Stimulated activated CD8-positive, alpha-beta memory T cell treated with anti-CD3 and anti-CD28 coated beads, Interleukin-12 subunit alpha, Interleukin-12 subunit beta, amount 100 ng/mL, for 4 hours (primary cell): ENCODE results near the gene PNMT.

ENCODE experiments used
- DNase-seq: peaks from one replicate; pipeline ENCODE4 v3.0.0-alpha.2; 2020; ENCODE audit warnings: low read depth

PNMT gene

DNA sequence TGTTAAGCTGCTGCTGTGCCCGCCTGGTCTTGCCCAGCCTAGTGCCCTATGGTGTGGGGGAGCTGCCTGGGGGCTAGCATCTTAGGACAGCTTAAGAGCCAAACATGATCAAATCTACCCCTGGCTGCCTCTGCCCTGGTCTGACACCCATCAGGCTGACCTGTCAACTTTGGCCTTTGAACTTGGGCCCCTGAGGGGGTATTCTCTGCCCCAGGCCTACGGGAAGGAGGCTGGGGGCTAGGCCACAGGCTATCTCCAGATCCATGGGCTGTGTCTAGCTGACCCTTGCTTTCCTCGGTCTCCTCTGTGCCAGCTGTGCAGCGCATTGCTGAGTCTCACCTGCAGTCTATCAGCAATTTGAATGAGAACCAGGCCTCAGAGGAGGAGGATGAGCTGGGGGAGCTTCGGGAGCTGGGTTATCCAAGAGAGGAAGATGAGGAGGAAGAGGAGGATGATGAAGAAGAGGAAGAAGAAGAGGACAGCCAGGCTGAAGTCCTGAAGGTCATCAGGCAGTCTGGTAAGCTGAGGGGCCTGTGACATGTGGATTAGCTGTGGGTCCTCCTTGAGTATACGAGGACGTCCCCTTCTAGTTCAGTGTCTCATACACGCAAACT lies 34.6 kb upstream of the PNMT start:
- DNase-seq, result no peak

DNA sequence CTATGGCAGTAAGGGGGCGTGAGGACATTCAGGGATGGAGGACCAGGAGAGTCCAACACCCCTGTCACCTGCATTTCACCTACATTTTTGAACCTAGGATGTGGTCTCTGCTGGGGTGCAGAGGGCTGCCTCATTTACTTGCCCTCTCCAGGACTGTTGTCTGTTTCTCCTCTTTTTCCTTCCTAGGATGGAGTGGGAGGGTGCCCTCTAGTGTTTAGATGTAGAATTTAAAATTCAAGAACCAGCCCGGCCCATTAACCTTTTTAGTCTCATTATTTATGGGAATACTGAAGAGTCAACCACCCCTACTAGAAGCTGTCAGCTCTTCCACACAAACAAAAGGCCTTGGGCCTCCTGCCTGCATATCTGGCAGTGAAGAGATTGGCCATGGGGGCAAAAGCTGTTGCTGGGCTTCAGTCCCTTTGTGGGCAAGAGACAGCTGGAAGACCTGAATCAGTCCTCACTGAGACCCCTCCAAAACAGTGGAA lies 33.8 kb upstream of the PNMT start:
- DNase-seq, result no peak

DNA sequence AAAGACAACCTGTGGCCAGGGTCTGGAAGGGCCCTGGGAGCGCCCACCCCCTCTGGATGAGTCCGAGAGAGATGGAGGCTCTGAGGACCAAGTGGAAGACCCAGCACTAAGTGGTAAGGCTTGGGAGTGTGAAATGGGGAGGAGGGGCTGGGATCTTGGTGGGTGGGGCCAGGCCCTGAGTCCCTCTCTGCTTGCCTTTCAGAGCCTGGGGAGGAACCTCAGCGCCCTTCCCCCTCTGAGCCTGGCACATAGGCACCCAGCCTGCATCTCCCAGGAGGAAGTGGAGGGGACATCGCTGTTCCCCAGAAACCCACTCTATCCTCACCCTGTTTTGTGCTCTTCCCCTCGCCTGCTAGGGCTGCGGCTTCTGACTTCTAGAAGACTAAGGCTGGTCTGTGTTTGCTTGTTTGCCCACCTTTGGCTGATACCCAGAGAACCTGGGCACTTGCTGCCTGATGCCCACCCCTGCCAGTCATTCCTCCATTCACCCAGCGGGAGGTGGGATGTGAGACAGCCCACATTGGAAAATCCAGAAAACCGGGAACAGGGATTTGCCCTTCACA lies 32.6 kb upstream of the PNMT start:
- DNase-seq, result no peak

DNA sequence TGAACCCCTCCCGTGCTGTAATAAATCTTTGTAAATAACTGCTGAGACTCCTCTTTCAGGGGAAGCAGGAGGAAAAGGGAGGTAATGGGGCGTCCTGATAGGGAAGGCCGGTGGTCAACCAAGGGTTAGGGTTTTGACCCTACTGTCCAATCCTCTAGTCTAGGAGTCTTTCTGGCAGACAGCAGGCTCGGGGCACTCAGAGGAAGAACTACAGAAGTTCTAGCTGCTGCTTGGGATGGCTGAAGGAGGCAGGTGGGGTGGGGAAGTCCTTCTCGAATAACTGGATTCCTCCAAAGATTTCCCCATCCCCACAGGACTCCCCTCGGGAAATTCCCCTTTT lies 31.7 kb upstream of the PNMT start:
- no peak for DNase-seq

DNA sequence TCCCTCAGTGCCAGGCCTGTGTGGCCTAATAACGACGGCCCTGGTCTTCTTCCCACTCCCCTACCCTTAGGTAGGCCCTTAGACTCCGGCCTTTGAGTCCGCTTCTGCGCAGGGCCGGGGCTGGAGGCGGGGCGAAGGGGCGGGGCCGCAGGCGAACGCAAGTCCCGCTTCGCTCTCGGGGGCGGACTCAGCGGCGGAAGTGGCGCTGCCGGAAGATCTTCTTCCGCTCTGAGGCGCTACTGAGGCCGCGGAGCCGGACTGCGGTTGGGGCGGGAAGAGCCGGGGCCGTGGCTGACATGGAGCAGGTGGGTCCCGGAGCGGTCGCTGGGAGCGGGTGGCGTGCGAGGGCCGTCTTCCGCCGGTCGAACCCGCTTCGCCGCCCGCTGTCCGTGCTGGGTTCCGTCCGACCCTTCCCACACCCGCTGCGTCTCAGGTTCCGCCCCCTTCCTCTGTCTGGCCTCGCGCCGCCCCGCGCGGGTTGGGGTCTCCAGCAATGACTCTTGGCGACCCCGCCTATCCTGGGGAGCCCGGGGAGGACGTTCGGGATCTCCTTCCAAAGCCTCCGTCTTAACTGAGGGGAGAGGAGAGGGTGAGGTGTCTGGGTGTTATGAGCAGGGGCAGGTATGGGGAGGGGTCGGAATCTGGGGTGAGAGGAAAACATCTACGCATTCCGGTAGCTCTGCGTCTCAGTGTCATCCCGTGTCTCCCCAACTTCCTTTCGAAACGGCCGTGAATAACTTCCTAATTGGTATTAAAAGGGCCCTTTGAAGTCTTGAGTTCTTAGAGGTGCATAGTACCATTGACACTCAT lies 31.1 kb upstream of the PNMT start, which contains the start of gene STARD3:
Gene STARD3, plus strand, starts transcription at position 218 of the 810 bp plus-strand sequence. CDS start 16,388 bp downstream, outside the sequence.
- DNase-seq, result peak; percentile 83

DNA sequence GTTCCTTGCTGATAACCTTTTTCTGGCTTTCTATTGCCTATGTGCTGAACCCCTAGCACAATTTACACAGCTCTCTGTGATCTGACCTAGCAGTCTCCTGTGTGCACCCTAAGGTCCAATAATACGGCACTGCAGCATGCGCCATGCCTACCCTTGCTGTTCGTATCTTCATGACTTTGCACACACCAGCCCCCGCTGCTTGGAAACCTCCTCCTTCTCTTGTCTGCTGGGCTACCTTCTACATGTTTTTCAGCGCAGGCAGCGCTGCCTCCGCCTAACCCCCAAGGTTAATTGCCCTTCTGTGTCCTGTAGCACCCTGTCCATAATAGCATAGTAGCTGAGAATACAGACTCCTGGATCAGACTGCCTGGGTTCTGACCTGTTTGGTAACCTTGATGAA lies 29.9 kb upstream of the PNMT start:
- DNase-seq, result no peak

DNA sequence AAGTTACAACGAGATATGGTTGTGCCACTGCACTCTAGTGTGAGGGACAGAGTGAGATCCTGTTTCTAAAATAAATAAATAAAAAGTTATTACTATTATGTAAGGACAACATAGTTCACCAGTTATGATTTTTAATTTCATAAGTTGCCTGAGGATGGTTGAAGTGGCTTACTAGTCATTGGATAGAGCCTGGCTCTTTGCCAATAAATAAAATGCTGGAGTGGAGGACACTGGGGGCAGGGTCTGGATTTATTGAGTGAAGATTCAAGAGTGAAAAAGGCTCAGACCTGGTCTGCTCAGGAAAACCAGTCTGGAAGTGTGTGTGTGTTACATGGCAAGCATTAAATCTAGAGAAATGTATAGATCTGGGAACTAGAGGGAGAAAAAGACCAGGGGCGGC lies 29.2 kb upstream of the PNMT start:
- no peak for DNase-seq

DNA sequence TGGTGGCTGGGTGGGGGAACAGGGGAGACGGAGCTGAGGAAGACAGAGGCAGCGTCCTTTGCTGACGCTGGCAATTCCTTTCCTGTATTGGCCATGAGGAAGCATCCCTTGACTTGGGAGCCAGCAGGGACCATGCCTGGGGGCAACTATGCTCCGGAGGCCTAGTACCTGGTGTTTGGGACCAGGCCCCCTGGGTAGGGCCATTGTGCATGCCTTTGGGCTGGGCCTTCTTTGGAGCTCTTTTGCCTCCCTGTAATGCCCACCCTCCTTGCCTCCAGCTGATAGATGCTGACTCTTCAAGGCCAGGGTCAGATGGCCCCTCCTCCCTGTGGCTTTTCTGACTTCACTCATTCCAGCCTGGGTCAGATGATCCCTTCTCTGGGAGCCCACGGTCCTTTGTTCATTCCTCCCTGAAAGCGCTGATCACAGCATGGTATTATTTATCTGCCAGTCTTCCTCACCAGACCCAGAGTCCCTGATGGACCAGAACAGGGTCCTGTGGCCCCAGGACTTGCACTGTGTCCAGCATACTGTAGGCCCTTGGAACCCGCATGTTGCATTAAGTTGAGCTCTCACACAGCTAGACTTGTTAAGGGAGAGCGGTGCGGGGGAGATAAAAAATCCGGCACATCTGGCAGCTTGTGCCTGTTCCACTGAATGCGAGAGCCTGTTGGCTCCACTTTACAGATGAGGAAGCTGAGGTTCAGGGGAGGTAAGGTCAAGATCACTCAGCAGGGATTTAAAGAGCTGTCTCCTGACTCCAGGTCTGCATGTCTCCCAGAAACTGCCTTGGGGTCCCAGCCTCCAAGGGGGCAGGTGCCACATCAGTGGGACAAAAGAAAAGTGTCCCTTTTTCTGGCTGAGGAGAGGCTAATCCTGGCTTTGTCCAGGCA lies 28.4 kb upstream of the PNMT start:
- no peak for DNase-seq

DNA sequence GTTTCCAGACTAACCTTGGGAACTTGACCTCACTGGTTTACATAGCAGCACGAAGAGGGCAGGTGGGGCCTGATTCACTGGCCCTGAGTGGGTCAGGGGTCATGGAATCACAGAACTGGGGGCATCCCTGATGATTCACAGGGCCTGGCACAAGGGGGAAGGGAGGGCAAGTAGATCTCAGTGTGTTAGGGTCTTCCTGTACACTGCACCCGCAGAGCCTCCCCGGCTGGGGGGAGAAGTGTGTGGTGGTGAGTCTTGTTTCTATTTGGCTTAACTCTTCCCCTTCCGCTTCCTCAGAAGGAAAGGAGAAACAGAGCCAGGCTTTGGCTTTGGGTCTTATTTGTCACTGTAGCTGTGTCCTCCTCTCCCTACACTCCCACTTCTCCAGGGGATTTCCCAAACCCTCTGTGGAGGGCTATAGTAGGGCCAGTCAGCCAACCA lies 27.6 kb upstream of the PNMT start:
- no peak for DNase-seq

DNA sequence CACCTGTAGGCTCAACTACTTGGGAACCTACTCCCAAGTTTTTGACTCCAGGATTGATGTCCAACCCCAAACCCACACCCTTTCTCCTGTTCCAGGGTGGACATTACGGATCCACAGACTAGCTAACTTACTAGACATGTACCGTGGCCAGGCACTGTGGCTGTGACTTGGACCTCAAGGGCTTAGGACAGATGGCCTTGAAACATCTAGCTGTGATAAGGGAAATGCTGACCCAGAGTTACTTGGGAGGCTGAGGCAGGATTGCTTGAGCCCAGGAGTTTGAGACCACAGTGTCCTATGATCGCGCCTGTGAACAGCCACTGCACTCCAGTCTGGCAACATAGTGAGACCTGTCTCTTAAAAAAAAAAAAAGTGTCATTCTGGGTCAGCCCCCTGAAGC lies 27.2 kb upstream of the PNMT start:
- no peak for DNase-seq

DNA sequence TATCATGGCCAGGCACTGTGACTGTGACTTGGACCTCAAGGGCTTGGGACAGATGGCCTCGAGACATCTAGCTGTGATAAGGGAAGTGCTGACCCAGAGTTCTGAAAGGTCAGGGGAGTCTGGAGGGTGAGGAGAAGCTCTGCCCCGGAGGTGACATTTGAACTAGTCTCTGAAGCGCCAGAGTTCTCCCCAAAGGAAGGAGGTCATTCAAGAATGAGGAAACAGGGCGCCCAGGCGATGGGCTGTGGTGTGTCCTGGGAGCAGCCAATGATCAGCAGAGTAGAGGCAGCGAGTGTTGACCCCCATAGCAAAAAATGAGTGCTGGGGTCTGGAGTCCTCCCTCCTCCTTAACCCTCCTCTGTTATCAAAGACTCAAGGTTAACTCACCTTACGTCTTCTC lies 26.4 kb upstream of the PNMT start:
- no peak for DNase-seq

DNA sequence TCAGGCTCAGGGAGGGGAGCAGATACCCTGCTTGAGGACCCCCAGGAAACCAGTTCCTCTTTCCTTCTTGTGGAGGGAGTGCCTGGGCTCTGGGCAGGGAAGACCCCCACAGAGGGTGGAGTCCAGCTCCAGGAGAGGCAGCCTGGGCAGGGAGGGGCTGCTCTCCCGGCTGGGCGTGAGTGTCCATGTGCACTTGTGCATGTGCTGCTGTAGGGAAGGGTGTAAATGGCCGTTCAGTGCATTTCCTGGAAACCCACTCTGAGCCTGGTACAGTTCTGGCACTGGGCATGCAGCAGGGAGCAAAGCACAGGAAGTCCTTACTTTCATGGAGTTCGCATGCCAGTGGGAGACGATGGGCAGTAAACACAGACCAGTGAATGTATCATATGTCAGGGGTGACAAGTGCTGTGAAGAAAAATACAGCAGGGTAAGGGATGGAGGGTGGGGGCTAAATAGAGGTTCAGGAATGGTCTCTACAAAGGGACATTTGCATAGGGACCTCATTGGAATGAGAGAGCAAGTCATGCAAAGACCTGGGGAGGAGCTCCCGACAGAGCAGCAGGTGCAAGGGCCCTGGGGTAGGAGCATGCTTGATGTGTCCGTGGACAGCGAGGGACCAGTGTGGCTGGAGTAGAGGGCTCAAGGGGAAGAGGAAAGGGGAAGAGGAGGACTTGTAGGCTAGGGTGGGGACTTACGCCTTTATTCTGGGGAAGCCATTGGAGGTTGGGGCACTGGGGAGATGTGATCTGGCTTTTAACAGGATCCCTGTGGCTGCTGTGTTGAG lies 25.8 kb upstream of the PNMT start:
- DNase-seq, result no peak

DNA sequence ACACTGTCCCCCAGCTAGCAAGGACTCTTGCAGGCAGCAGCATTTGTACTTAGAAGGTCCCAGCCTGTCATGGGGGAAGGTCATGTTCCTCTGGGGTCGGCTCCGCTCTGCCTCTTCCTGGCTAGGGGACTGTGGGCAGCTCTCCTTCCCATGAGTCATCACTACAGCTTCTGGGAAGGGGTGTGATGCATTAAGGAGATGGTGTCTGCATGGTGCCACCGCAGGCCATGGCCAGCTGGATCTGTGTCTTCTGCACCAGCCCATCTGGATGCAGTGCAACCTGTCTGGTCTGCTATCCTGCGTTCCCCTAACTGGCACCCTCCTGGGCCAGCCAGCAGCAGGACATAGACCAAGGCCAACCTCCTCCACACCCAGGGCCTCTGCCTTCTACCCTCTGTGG lies 25.0 kb upstream of the PNMT start:
- DNase-seq, result no peak

DNA sequence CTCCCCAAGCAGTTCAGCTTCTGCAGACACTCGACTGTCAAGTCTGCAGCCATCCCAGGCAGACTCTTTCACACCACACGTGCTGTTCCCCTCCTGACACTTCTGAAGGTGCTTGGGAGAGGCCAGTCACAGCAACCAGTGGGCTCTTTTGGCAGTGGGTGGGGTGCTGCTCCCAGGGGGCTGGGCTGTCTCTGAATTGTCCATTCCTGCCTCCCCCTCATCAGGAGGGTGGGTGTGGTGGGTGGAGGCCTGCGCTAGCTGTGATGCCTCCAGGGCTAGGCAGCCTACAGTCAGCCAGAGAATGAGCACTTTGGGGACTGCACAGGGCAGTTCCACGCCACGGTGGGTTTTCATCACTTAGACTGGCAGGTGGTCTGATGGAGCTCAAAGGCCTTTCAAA lies 21.0 kb upstream of the PNMT start:
- no peak for DNase-seq

DNA sequence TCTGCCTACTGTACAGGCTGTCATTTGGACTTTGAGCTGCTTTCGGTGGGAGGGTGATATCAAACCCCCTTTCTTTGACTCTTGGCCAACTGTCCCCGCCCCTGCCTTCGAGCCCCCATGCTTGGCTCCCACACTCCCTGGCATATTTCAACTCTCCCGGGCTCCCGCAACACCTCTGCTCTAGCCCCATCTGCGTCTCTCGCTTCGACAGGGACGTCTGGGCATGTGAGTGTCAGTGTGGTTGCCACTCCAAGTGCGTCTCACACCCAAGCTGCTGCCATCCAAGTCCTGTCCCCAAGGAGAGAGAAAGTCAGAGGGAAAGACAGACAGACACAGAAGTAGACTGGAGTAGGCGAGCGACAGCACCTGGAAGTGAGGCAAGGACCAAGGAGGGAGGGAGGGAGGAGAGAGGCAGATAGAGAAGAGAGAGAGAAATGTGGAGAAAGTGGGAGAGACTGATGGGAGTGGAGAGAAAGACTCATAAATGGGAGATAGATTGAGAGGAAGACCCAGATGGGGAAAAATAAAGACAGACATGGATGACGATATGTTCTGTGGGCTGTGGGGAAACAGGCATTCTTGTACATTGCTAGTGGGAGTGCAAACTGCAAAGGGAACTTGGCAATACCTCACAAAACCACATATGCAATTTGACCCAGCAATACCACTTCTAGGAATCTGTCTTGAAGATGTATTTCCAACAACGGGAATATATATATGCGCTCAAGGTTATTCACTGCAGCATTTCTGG lies 19.5 kb upstream of the PNMT start:
- no peak for DNase-seq

DNA sequence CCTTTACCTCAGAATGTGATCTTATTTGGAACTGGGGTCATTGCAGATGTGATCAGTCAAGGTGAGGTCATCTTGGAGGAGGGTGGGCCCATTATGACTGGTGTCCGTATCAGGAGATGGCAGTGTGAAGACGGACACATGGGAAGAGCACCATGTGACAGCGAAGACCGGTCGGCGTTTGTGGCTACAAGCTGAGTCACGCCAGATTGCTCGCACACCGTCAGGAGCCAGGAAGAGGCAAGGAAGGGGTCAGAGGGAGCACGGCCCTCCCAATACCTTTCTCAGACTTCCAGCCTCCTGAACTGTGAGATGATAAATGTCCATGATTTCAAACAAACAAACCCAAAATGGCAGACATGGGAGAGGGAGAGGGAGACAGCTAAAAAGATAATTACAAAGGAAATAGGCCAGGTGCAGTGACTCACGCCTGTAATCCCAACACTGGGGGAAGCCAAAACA lies 18.1 kb upstream of the PNMT start:
- no peak for DNase-seq

DNA sequence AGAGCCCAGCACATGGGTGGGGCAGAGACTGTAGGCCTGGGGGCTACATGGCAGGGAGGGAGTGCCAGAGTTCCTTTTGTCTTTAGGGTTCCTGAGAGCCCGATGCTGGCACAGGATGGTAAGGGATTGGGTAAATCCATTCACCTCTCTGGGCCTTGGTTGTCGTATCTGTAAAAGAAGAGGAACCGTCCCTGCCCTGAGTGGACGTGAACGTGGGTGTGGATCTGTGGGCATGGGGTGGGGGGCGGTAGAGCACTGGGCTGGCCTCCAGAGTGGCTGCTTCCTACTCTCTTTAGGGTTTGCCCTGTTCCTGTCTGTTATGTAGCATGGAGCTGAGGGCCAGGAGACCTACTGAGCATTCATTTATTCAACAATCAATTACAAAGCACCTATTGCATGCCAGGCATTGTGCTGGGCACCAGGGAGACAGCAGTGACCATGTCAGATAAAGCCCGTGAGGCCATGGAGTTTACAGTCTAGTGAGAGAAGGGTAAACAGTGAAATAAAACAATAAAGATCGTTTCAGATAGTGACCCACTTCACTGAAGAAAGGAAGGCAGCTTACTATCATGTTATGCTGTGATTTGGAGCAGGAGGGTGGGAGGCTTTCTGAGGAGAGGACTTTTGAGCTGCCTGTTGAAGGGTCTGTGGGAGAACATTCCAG lies 16.2 kb upstream of the PNMT start:
- DNase-seq, result no peak

DNA sequence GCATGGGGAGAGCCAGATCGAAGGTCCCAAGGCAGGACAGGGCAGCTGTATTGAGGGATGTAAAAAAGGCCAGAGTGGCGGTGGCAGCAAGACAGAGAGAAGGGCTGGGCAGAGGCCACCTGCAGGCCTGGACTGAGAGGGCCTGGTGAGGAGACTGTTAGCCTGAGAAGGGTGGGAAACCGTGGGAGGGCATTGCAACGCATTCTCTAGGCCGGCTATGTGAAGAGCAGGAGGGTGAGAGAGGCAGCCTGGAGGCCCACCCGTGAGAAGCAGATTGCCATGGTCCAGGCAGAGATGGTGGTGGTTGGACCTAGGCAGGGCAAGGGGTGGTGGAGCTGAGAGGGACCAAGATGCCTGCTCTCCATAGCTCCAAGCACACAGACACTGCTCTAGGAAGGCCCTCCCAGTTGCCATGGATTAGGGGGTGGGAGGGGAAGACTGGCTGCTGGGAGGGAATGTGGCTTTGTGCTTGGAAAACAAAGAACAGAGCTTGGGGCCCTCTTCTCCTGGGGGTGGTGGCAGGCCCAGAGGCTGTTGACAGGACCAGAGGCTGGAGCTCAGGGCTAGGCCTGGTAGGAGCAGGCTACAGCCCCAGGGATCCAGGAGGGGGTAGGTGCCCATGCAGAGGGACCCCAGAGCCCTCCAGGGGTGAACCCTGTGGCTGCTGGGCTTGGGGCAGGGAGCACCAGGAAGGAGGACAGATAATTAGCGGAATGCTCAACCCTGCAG lies 15.5 kb upstream of the PNMT start:
- no peak for DNase-seq

DNA sequence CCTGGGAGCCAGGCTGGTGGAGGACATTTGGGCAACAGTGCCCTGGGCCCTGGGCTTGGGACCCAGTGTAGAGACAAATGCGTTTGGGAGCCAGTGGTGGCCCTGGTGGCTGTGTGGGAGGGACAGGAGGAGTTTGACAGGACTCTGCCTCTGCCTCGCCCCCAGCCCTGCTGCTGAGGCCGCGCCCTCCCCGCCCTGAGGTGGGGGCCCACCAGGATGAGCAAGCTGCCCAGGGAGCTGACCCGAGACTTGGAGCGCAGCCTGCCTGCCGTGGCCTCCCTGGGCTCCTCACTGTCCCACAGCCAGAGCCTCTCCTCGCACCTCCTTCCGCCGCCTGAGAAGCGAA lies 15.0 kb upstream of the PNMT start:
- no peak for DNase-seq
